GM19463 (cell line): Measurements from ENCODE around the gene ST6GALNAC2.
"Not testable (repeated sequence)": the region's sequence is repeated elsewhere in the genome, so short reads cannot be mapped to it uniquely, and the experiment has no call there.

Experiments used
- ATAC-seq: cut with Tn5 transposase; IDR thresholded peaks from one replicate; pipeline ENCODE4 v1.9.1; 2021; ENCODE audit warnings: mild to moderate bottlenecking, moderate library complexity; ENCODE audit not compliant: unreplicated experiment

Gene ST6GALNAC2

DNA sequence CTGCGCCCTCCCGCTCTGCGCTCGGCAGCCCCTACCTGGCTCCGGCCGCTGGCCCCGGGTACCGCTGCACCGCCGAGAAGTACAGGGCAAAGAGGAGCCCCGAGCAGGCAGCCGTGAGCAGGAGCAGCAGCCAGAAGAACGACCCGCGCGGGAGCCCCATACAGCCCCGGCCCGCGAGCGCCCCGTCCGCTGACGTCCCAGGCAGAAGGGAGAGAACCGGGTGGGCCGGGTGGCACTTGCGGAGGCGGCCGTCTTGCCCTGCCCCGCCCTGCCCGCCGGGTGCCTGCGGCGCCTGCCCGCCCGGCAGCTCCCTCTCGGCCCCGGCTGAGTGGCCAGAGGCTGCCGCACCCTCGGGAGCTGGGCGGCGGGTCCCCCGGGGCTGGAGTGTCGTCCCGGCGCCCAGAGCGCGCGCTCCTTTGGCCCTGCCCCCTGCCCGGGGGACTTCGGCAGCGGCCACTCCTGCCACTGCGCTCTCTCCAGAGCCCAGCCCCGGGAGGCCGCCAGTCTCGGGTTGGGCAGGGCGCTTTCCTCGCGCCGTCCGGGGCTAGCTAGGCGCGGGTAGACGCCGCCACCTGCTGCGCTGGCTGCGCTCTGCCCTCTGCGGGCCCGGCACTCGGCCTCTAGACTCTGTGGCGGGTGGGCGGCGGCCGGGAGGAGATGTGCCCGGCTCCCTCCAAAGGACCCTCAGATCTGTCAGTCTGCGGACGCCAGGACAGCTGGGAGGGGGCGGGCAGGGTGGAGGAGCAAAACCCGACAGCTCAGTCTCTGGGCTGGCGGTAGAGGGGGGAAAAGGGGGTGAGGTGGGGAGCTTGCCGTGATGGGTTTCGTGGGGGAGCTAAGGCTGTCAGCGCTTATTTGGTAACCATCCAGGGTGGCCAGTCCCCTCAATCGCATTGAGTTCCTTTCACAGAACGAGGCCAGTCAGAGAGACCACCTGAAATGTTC lies at the start of gene ST6GALNAC2:
Gene ST6GALNAC2 (minus strand): TSS at position 212 of the 945 bp plus-strand sequence. CDS start 52 bp downstream, at position 160.
- no peak for ATAC-seq

DNA sequence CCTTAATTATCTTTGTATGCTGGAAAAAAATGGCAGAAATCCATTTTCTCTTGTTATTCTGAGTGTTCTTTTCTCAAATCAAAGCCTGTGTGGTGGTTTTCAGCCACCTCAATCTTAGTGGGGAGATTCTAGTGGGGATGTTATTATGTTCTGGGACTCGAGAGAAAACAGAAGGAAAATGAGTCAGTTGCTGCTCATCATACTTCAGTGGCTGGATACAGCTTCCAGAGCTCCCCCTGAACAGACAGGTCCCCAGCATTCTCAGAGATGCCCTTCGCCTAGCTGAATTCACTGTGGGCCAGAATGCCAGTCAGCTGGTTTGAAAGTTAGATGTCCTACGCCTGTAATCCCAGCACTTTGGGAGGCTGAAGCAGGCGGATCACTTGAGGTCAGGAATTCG lies 49.4 kb upstream of the ST6GALNAC2 start:
- ATAC-seq: no peak

DNA sequence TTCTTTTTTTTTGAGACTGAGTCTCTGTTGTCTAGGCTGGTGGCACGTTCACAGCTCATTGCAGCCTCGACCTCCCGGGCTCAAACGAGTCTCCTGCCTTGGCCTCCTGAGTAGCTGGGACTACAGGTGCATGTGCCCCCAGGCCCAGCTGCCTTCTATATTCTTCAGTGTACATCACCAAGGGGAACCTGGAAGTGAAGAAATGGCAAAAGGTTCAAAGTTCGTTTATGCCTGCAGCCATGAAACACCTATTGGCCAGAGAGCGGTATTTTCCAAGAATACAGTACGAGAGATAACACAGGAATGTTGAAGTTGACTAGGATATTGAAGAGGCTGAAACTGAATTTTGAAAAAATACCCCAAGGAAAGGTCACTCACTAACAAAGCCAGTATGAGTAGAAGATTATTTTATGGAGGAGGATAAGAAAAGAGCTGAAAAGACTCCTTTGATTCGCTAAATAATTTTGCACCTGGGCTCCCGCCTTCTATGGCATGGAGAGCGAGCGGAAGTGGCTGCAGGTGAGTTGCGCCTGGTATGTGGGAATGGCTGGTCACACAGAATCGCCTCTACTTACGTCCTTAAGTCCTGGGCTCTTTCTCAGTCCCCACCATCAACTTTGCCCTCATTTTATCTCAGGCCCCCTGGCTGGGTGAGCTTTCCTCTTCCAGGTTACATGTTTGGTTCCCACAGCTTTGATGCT lies 48.1 kb upstream of the ST6GALNAC2 start:
- no peak for ATAC-seq

DNA sequence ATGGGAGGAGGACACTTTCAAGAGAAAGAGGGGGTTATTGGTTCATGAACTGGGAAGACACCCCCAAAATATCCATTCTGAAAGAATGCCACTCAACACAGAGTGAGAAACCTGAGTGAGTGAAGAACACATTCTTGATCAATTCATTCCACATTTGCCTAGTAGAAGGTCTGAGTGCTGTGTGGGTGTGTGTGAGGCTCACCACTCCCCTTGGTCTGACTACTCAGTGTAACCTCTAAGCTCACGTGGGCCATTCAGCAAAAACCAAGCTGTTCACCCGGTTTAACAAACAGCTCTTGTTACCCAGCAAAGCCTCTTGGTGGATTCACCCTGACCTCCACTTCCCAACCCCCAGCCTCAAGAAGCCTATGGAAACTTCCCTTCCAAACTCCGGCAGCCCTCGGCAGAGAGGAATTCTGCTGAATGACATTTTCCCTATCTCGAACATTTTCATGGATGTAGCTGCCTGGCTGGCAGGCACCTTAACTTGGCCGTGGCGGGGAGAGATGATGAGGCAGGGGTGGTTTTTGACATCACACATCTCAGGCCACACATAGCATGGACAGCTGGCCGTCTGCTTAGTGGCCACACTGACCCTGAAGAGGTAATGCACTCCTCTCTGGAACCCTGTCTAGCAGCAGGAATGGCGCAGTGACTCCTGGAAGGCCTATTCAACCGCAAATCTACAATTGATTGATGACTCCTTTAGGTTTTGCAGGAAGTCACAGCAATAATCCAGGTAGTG lies 46.3 kb upstream of the ST6GALNAC2 start:
- no peak for ATAC-seq

DNA sequence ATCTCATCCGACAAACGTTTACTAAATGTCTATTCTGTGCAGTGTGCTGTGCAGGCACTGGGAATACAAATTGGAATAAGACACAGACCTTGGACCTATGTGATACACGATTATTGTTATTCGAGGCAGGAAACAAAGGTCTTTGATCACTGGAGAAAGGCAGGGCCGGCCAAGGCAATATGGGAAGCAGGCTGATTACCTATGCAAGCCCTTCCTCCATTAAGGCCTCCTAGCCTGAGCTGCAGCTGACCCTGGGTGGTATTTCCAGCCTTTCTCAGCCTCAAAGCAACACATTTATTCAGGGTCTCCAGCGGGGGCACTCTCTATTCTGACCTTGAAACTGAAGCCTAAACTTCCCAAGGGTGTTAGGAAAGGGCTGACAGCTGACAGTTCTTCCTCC lies 44.5 kb upstream of the ST6GALNAC2 start:
- no peak for ATAC-seq

DNA sequence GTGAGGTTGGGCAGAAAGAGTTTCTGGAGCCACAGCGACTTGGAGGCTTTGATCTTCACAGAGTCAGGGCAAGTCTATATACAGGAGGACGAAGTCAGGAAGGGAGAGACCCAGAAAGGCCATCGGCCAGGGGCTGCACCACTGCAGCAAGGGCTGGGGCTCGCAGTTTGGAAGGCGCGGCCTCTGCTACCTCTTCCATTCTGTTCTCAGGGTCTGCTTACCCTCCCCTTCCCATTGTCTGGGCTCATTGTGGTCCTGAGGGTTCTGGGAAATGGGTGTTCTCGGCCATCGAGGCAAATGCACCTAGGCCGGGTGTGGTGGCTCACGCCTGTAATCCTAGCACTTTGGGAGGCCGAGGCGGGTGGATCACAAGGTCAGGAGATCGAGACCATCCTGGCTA lies 41.9 kb upstream of the ST6GALNAC2 start:
- ATAC-seq: no peak

DNA sequence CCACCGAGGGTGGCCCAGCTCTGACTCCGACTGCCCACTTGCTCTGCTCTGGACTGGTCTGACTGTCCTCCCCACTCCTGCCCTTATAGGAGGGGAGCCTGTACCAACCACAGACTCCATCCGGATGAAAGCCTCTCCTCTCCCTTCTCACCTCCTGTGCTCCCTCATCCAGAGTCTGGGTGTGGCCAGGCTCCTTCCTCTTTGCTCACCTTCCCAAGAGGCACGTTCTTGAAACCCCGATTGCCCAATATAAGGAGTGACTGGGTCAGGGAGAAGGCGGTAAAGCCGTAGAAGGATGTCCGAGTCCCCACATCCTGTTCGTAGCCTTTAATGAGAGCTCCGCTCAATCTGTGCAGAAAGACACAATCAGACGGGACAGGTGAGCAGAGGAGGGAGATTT lies 40.8 kb upstream of the ST6GALNAC2 start:
- ATAC-seq: no peak

DNA sequence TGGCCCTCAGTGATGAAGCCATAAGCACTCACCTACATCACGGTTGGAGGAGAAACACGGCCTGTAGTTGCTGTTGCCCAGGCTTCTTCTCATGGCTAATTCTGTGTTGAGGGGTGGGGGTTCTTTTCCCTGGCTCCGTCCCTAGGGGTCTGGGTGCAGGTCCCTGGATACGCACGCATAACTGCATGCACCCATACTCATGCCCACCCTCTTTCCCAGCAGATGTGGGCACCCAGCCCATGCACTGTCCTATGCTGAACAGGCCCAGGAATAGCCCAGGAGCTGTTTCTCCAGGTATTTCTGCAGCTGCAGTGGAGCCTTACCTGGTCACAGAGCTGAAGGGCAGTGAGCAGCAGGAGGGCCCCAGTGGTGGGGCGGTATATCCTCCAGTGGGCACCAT lies 39.8 kb upstream of the ST6GALNAC2 start:
- ATAC-seq: no peak

DNA sequence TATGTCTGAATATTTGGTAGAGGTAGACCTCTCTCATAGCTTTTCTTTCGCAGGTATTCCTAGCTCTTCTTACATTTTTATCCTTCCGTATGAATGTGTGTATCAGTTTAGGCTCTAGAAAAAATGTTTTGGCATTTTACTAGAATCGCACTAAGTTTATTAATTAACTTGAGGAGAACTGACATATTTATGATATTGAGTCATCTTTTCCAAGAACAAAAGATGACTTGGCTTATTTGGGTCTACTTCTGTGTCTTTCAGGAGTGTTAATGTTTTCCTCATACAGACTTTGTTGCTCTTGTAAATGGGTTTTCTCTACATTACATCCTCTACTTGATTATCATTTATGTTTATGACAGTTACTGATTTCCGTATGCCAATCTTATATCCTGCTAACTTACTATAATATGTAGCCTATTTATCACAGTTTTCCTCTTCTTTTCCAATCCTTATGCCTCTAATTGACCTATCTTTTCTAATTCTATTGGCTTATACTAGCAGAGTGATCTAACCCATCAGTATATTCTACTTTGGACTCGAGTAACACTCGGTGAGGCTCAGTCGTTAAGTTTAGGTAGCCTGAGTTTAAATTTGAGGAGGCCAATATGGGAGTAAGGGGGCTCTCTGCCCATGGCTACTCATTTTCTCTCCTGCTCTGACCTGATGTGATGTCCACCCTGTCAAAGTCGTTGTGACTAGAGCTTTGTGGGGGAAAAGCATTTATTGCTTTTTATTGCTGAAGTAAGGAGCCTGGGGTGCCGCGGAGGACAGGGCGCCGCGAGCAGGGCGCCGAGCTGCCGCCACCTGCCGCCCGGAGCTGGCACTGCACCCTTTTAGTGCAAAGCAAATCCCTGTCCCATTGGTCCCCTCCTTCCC lies 37.8 kb upstream of the ST6GALNAC2 start:
- ATAC-seq: no peak

DNA sequence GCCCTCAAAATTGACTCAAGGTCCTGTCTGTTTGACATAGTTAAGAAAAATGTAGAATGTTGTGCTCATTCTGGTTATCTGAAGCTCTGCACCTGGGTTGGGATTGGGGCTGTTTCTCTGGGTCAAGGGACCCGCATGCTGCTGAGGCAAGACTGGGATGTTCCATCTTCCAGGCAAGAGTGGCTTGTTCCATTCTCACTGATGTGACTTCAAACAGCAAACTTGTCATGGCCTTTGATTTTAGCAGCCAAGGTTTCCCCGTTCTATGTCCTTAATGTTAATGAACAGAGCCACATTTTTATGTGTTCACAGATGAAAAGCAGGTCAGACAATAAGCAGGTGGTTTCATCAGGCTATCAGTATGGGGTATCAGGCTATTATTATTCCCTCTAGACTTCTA lies 32.2 kb upstream of the ST6GALNAC2 start:
- ATAC-seq: no peak

DNA sequence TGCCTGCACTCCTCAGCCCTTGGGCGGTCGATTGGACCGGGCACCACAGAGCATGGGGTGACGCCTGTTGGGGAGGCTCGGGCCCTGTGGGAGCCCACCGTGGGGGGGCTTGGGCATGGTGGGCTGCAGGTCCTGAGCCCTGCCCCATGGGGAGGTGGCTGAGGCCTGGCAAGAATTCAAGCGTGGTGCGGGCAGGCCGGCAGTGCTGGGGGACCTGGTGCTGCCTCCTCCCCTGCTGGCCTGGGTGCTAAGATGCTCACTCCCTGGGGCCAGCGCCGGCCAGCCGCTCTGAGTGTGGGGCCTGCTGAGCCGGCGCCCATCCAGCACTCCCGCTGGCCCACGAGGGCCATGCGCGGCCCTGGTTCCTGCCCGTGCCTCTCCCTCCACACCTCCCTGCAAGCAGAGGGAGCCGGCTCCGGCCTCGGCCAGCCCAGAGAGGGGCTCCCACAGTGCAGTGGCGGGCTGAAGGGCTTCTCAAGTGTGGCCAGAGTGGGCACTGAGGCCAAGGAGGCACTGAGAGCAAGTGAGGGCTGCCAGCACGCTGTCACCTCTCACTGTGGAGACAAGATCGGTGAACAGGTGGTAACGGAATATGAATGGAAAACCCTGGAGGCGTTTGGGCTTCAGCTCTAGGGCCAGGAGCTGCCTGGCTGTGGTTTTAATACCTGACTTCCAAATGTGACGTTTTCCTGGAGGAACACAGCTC lies 29.4 kb upstream of the ST6GALNAC2 start:
- no peak for ATAC-seq

DNA sequence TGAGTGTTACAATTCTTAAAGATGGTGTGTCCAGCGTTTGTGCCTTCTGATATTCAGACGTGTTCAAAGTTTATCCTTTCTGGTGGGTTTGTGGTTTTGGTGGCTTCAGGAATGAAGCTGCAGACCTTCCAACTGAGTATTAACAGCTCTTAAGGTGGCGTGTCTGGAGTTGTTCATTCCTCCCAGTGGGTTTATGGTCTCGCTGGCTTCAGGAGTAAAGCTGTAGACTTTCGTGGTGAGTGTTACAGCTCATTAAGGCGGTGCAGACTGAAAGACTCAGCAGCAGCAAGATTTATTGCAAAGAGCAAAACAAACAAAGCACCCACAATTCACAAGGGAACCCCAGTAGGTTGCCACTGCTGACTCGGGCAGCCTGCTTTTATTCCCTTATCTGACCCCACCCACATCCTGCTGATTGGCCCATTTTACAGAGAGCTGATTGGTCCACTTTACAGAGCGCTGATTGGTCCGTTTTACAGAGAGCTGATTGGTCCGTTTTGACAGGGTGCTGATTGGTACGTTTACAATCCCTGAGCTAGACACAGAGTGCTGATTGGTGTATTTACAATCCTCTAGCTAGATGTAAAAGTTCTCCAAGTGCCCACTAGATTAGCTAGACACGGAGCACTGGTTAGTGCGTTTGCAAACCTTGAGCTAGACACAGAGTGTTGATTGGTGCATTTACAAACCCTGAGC lies 28.6 kb upstream of the ST6GALNAC2 start:
- not testable (repeated sequence) for ATAC-seq

DNA sequence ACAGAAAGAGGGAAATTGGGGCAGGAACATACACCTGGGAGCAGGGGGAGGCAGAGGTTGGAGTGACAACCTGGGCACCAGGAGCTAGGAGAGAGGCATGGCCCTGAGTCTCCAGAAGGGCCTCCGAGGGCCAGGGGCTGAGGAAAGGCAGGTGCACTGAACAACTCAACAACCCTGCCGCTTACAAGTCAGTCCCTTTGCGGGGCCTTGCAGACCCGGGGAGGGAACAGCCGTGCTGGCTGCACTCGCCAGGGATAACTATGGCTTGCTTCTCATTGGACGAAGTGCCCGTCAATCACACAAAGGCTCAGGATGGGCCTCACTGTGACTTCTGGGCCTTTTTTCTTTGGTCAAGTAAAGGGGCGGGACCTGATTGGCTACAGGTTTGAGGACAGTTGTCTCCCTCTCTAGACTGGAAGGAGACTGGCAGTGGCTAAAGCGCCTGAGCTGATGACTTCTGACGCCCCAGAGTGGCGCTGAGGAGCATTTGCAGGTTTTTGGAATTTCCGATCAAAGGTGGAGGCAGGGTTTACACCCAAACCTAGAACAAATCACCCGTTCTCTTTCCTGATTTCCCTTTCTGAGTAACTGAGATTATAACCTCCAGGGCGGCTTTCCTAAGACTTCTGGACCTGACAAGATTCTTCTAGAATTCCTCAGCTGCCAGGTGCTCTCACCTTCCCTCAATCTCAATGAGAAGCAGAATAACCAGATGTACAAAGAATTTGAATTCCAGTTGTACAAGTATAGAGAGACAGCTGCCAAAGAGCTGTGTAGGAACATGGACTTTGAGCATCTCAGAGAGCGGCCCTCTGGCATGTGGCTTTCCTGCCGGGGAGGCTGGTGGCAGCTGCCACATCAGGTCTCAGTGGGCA lies 27.6 kb upstream of the ST6GALNAC2 start:
- ATAC-seq: no peak

DNA sequence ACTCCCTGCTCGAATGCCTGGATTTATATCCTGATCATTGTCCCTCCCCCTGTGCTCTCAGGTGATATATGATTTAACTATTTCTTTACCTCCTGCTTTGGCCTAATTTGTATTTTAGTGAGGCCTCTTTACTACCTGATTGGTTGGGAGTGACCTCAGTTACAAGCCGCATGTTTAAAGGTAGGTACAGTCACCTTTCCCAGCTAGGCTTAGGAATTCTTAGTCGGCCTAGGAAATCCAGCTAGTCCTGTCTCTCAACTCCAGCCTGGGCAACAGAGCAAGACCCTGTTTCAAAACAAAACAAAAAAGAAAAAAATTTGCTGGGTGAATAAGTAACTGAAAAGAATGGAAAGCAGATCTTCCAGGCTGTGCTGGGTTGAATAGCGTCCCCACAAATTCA lies 26.8 kb upstream of the ST6GALNAC2 start:
- ATAC-seq: no peak

DNA sequence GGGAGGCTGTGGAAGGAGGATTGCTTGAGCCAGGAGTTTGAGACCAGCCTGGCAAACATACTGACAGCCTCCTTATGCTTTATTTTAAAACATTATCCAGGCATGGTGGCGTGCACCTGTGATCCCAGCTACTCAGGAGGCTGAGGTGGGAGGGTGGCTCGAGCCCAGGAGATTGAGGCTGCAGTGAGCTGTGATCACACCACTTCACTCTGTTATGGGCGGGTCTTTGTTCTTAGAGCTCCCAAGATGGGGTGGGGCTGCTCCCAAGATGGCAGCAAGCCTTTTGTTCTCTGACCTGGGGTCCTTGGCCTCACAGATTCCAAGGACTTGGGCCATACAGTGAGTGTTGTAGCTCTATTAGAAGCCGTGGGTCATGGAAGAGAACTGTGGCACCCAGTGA lies 26.1 kb upstream of the ST6GALNAC2 start:
- no peak for ATAC-seq

DNA sequence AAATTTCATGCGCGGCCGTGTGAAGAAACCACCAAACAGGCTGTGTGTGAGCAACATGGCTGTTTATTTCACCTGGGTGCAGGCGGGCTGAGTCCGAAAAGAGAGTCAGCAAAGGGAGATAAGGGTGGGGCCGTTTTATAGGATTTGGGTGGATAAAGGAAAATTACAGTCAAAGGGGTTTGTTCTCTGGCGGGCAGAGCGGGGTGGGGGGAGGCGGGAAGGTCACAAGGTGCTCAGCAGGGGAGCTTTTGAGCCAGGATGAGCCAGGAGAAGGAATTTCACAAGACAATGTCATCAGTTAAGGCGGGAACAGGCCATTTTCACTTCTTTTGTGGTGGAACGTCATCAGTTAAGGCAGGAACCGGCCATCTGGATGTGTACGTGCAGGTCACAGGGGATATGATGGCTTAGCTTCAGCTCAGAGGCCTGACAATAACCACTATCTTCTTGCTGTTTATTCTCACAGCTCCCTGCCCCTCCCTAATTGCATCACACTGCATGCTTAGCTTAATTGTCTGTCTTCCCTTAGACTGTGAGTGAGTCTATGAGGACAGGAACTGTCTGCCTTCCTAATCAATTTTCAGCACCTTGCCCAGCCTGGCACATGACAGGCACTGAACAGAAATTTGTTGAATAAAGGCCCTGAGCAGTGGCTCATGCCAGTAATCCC lies 25.6 kb upstream of the ST6GALNAC2 start:
- not testable (repeated sequence) for ATAC-seq

DNA sequence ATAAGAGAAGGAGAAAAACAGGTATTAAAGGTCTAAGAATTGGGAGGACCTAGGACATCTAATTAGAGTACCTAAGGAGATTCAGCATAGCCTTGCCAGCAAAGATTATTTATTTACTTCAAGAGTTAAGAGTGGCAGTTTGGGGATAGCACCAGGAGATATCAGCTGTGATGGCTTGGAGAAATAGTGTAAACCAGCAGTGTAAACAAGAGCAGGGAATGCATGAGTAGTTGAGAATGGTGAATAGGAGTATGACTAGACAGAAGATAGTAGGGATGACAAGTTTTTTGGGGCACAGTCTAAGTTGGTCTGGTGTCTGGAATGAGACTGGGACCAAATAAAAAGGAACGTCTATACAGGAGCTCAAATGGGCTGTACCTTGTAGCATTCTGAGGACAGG lies 21.0 kb upstream of the ST6GALNAC2 start:
- ATAC-seq: not testable (repeated sequence)

DNA sequence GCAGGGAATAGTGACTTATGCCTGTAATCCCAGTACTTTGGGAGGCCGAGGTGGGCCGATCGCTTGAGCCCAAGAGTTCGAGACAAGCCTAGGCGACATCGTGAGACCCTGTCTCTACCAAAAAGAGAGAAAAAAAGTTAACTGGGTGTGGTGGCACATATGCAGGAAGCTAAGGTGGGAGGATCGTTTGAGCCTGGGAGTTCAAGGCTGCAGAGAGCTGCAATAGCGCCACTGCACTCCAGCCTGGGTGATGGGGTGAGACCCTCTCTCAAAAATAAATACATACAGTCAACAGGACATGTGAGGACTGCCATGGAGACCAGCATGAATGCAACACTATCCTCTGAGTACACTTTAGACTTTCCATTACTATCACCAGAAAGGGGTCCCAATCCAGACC lies 15.4 kb upstream of the ST6GALNAC2 start:
- no peak for ATAC-seq
